ENCODE results near the gene RIMKLB. TPM values are rescaled to one million over a fixed set of nuclear protein-coding genes. Genes with fewer than 3 reads are reported as not detected.
"Not testable (repeated sequence)": the region's sequence is repeated elsewhere in the genome, so short reads cannot be mapped to it uniquely, and the experiment has no call there.

RIMKLB gene
- polyA plus RNA-seq, 3 donors from 2014 or later, result 0.13 to 4.1 (median 1.6) TPM

GRCh38 chr12:8698879-8699278, 1.1 kb downstream of the RIMKLB start:
- H3K9me3 Mint-ChIP-seq, result no peaks in the 10 kb centered on the region
- H3K4me1 Mint-ChIP-seq, result peaks cover 19 to 30% of the 10 kb centered on the region in 2 donors
- peaks cover 0 to 6% (median 0%) of the 10 kb centered on the region in 3 donors for H3K27me3 Mint-ChIP-seq (ENCODE audit: low read depth in 3 of 3)
- peak overlapping the region; percentile 7 to 68 (median 46) for H3K27ac Mint-ChIP-seq
- peak overlapping the region; percentile 84 to 96 (median 90) for H3K4me3 Mint-ChIP-seq
- no peak for DNase-seq
- no peaks in the 10 kb centered on the region for H3K36me3 Mint-ChIP-seq

- no peak for DNase-seq
- peak overlapping the region in 2 of 6 donors; percentile 22 to 73 for H3K27ac Mint-ChIP-seq
- H3K4me3 Mint-ChIP-seq, result peak overlapping the region; percentile 49 to 74 (median 71)
- peaks cover 0 to 6% (median 0%) of the 10 kb centered on the region in 3 donors for H3K27me3 Mint-ChIP-seq (ENCODE audit: low read depth in 3 of 3)
- H3K36me3 Mint-ChIP-seq, result no peaks in the 10 kb centered on the region
- H3K9me3 Mint-ChIP-seq, result no peaks in the 10 kb centered on the region
- peaks cover 19 to 30% of the 10 kb centered on the region in 2 donors for H3K4me1 Mint-ChIP-seq
Observed at GRCh38 chr12:8699714-8700113, 1.9 kb downstream of the RIMKLB start.

- Mint-ChIP-seq H3K27ac (no peak overlapping the region), H3K4me1 (peaks cover 19 to 30% of the 10 kb centered on the region in 2 donors), H3K4me3 (no peak overlapping the region), H3K27me3 (ENCODE audit: low read depth in 3 of 3) (peaks cover 0 to 6% (median 0%) of the 10 kb centered on the region in 3 donors), H3K36me3 (no peaks in the 10 kb centered on the region), H3K9me3 (no peaks in the 10 kb centered on the region)
- no peak for DNase-seq
Observed at GRCh38 chr12:8701046-8701660, 3.4 kb downstream of the RIMKLB start.

- DNase-seq, result no peak
- no peaks in the 10 kb centered on the region for H3K9me3 Mint-ChIP-seq
- no peak overlapping the region for H3K27ac Mint-ChIP-seq
- peaks cover 13 to 21% of the 10 kb centered on the region in 2 donors for H3K4me1 Mint-ChIP-seq
- peaks cover 0 to 2% (median 0%) of the 10 kb centered on the region in 3 donors for H3K27me3 Mint-ChIP-seq (ENCODE audit: low read depth in 3 of 3)
- H3K36me3 Mint-ChIP-seq, result no peaks in the 10 kb centered on the region
- no peak overlapping the region for H3K4me3 Mint-ChIP-seq
Observed at GRCh38 chr12:8702159-8702558, 4.4 kb downstream of the RIMKLB start.

GRCh38 chr12:8709124-8709830, 11.5 kb downstream of the RIMKLB start:
- Mint-ChIP-seq H3K9me3 (no peaks in the 10 kb centered on the region), H3K36me3 (no peaks in the 10 kb centered on the region), H3K27ac (no peak overlapping the region), H3K4me1 (peaks cover 4 to 5% of the 10 kb centered on the region in 2 donors), H3K27me3 (ENCODE audit: low read depth in 3 of 3) (peaks cover 0 to 2% (median 0%) of the 10 kb centered on the region in 3 donors), H3K4me3 (peak overlapping the region in 1 of 5 donors; percentile 3)
- DNase-seq, result peak in 1 of 3 donors; percentile 7

GRCh38 chr12:8712572-8712971, 14.8 kb downstream of the RIMKLB start:
- H3K27ac Mint-ChIP-seq, result no peak overlapping the region
- DNase-seq, result no peak
- H3K4me3 Mint-ChIP-seq, result no peak overlapping the region
- peaks cover 4 to 5% of the 10 kb centered on the region in 2 donors for H3K4me1 Mint-ChIP-seq
- peaks cover 0 to 2% (median 0%) of the 10 kb centered on the region in 3 donors for H3K27me3 Mint-ChIP-seq (ENCODE audit: low read depth in 3 of 3)
- no peaks in the 10 kb centered on the region for H3K9me3 Mint-ChIP-seq
- H3K36me3 Mint-ChIP-seq, result peaks cover 0 to 7% (median 6%) of the 10 kb centered on the region in 3 donors

- DNase-seq, result no peak
- peaks cover 6 to 29% (median 7%) of the 10 kb centered on the region in 3 donors for H3K36me3 Mint-ChIP-seq
- H3K4me1 Mint-ChIP-seq, result peaks cover 0 to 6% of the 10 kb centered on the region in 2 donors
- peaks cover 0 to 3% (median 2%) of the 10 kb centered on the region in 3 donors for H3K27me3 Mint-ChIP-seq (ENCODE audit: low read depth in 3 of 3)
- no peaks in the 10 kb centered on the region for H3K9me3 Mint-ChIP-seq
- no peak overlapping the region for H3K4me3 Mint-ChIP-seq
- no peak overlapping the region for H3K27ac Mint-ChIP-seq
Observed at GRCh38 chr12:8722286-8722800, 24.6 kb downstream of the RIMKLB start.

- Mint-ChIP-seq H3K4me1 (peaks cover 15 to 21% of the 10 kb centered on the region in 2 donors), H3K4me3 (no peak overlapping the region), H3K27me3 (ENCODE audit: low read depth in 3 of 3) (peaks cover 0 to 2% (median under 1%) of the 10 kb centered on the region in 3 donors), H3K27ac (no peak overlapping the region), H3K36me3 (no peaks in the 10 kb centered on the region), H3K9me3 (no peaks in the 10 kb centered on the region)
- no peak for DNase-seq
Observed at GRCh38 chr12:8734873-8735381, 37.1 kb downstream of the RIMKLB start.

GRCh38 chr12:8742501-8742900, 44.7 kb downstream of the RIMKLB start:
- Mint-ChIP-seq H3K27me3 (ENCODE audit: low read depth in 3 of 3) (peaks cover 0 to 6% (median 2%) of the 10 kb centered on the region in 3 donors), H3K9me3 (no peaks in the 10 kb centered on the region), H3K4me1 (peaks cover 26 to 45% of the 10 kb centered on the region in 2 donors), H3K27ac (no peak overlapping the region), H3K4me3 (no peak overlapping the region), H3K36me3 (peaks cover 0 to 7% (median 4%) of the 10 kb centered on the region in 3 donors)
- no peak for DNase-seq

- not testable (repeated sequence) for H3K4me3 Mint-ChIP-seq; H3K9me3 Mint-ChIP-seq; H3K36me3 Mint-ChIP-seq; DNase-seq; H3K27ac Mint-ChIP-seq; H3K27me3 Mint-ChIP-seq (ENCODE audit: low read depth in 3 of 3)
- peaks cover 24 to 42% of the 10 kb centered on the region in 2 donors for H3K4me1 Mint-ChIP-seq
Observed at GRCh38 chr12:8743121-8743520, 45.3 kb downstream of the RIMKLB start.

- not testable (repeated sequence) for H3K9me3 Mint-ChIP-seq; DNase-seq; H3K4me3 Mint-ChIP-seq; H3K27me3 Mint-ChIP-seq (ENCODE audit: low read depth in 3 of 3); H3K27ac Mint-ChIP-seq
- Mint-ChIP-seq H3K36me3 (peaks cover 0 to 14% (median 0%) of the 10 kb centered on the region in 3 donors), H3K4me1 (peaks cover 12 to 19% of the 10 kb centered on the region in 2 donors)
Observed at GRCh38 chr12:8745631-8746030, 47.8 kb downstream of the RIMKLB start.

- DNase-seq, result no peak
- H3K27ac Mint-ChIP-seq, result no peak overlapping the region
- H3K4me3 Mint-ChIP-seq, result no peak overlapping the region
- H3K36me3 Mint-ChIP-seq, result peaks cover 0 to 17% (median 1%) of the 10 kb centered on the region in 3 donors
- H3K9me3 Mint-ChIP-seq, result no peaks in the 10 kb centered on the region
- peaks cover 0 to 6% (median 0%) of the 10 kb centered on the region in 3 donors for H3K27me3 Mint-ChIP-seq (ENCODE audit: low read depth in 3 of 3)
- peaks cover 12 to 19% of the 10 kb centered on the region in 2 donors for H3K4me1 Mint-ChIP-seq
Observed at GRCh38 chr12:8746046-8746445, 48.3 kb downstream of the RIMKLB start.

GRCh38 chr12:8760076-8760475, 62.3 kb downstream of the RIMKLB start:
- H3K27me3 Mint-ChIP-seq (ENCODE audit: low read depth in 3 of 3); H3K27ac Mint-ChIP-seq; H3K4me3 Mint-ChIP-seq; DNase-seq; H3K4me1 Mint-ChIP-seq; H3K9me3 Mint-ChIP-seq: not testable (repeated sequence)
- H3K36me3 Mint-ChIP-seq, result peaks cover 12 to 22% (median 20%) of the 10 kb centered on the region in 3 donors

- not testable (repeated sequence) for H3K9me3 Mint-ChIP-seq; DNase-seq; H3K27ac Mint-ChIP-seq; H3K4me1 Mint-ChIP-seq; H3K27me3 Mint-ChIP-seq (ENCODE audit: low read depth in 3 of 3); H3K4me3 Mint-ChIP-seq
- peaks cover 5 to 17% (median 11%) of the 10 kb centered on the region in 3 donors for H3K36me3 Mint-ChIP-seq
Observed at GRCh38 chr12:8762701-8763100, 64.9 kb downstream of the RIMKLB start.
